Measurements from ENCODE around the gene TRIM75.
"Not testable (repeated sequence)": the region's sequence is repeated elsewhere in the genome, so short reads cannot be mapped to it uniquely, and the experiment has no call there.

The TRIM75 gene

DNA sequence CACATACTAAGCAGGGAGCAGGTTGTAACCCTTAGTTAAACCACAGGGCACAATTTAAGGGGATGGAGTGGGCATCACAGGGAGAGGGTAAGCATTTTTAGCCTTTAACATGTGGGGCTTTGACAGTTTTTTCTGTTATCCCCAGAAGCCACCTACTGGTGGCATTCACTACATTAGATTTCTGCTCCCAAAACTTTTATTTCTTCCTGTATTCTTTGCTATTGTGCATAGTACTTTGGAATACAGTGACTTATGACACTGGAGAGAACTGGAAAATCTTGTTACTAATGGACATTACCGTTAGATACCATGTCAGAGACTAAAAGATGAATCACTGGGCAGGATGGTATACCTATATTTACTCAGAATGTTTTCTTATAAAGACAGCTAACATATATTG is 7.3 kb downstream of the TRIM75 start:
- ATAC-seq (ENCODE audit: insufficient read depth, low read depth) (no peak), DNase-seq (no peak)
- Histone ChIP-seq H3K4me3 (ENCODE audit: low read depth in 1 of 2, low read length in 2 of 2) (no peak overlapping the region), H3K36me3 (ENCODE audit: insufficient read depth, low read length) (no peaks in the 10 kb centered on the region), H3K4me2 (ENCODE audit: insufficient read depth, low read length) (no peak overlapping the region), H3K9me3 (ENCODE audit: insufficient read depth, low read length, severe bottlenecking) (no peaks in the 10 kb centered on the region), H3K9ac (ENCODE audit: low read depth, low read length) (no peak overlapping the region), H4K20me1 (ENCODE audit: insufficient read depth, low read length) (no peaks in the 10 kb centered on the region), H3K79me2 (ENCODE audit: insufficient read depth, low read length) (no peaks in the 10 kb centered on the region), H3K4me1 (ENCODE audit: insufficient read depth, low read length) (no peaks in the 10 kb centered on the region), H3K27ac (ENCODE audit: low read length) (no peak overlapping the region), H2AFZ (ENCODE audit: low read depth, low read length) (no peak overlapping the region), H3K27me3 (ENCODE audit: insufficient read depth, low read length, poor library complexity) (peaks cover 6% of the 10 kb centered on the region)
- no peak for TF ChIP-seq EZH2 (IDR thresholded peaks at IDR 0.05; ENCODE audit: borderline replicate concordance, low read depth, low read length, severe bottlenecking)
- TF ChIP-seq, protein P1, sequence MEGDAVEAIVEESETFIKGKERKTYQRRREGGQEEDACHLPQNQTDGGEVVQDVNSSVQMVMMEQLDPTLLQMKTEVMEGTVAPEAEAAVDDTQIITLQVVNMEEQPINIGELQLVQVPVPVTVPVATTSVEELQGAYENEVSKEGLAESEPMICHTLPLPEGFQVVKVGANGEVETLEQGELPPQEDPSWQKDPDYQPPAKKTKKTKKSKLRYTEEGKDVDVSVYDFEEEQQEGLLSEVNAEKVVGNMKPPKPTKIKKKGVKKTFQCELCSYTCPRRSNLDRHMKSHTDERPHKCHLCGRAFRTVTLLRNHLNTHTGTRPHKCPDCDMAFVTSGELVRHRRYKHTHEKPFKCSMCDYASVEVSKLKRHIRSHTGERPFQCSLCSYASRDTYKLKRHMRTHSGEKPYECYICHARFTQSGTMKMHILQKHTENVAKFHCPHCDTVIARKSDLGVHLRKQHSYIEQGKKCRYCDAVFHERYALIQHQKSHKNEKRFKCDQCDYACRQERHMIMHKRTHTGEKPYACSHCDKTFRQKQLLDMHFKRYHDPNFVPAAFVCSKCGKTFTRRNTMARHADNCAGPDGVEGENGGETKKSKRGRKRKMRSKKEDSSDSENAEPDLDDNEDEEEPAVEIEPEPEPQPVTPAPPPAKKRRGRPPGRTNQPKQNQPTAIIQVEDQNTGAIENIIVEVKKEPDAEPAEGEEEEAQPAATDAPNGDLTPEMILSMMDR (IDR thresholded peaks at IDR 0.05; ENCODE audit: borderline replicate concordance, extremely low read depth, low read length, poor library complexity, severe bottlenecking) = no peak

DNA sequence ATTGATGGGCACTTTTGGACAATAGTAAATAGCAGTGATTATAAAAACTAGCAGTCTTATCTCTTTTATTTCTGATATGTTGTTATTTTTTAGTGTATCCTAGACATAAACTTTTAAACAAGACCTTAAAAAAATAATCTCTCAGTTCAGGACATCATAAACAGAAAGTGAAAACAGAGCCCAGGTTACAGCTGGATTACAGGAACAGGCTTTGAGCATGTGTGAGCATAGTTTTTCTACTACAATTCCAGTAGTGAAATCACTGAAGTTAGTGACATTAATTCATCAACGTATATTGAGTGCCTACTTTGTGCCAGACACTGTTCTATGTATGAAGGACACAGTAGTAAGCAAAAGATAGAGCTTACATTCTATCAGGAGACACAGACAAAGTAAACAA is 16.9 kb downstream of the TRIM75 start:
- no peak overlapping the region for H3K27ac ChIP-seq (ENCODE audit: low read length)
- H3K9ac ChIP-seq (ENCODE audit: low read depth, low read length) = no peak overlapping the region
- no peaks in the 10 kb centered on the region for H3K27me3 ChIP-seq (ENCODE audit: insufficient read depth, low read length, poor library complexity)
- H3K9me3 ChIP-seq (ENCODE audit: insufficient read depth, low read length, severe bottlenecking) = no peaks in the 10 kb centered on the region
- TF ChIP-seq EZH2 (IDR thresholded peaks at IDR 0.05; ENCODE audit: borderline replicate concordance, low read depth, low read length, severe bottlenecking) = no peak
- TF ChIP-seq, protein P1 (IDR thresholded peaks at IDR 0.05; ENCODE audit: borderline replicate concordance, extremely low read depth, low read length, poor library complexity, severe bottlenecking) = no peak
- DNase-seq (no peak), ATAC-seq (ENCODE audit: insufficient read depth, low read depth) (no peak)
- no peaks in the 10 kb centered on the region for H3K79me2 ChIP-seq (ENCODE audit: insufficient read depth, low read length)
- no peak overlapping the region for H3K4me2 ChIP-seq (ENCODE audit: insufficient read depth, low read length)
- H3K4me1 ChIP-seq (ENCODE audit: insufficient read depth, low read length) = no peaks in the 10 kb centered on the region
- H2AFZ ChIP-seq (ENCODE audit: low read depth, low read length) = no peak overlapping the region
- H4K20me1 ChIP-seq (ENCODE audit: insufficient read depth, low read length) = no peaks in the 10 kb centered on the region
- H3K4me3 ChIP-seq (ENCODE audit: low read depth in 1 of 2, low read length in 2 of 2) = no peak overlapping the region
- no peaks in the 10 kb centered on the region for H3K36me3 ChIP-seq (ENCODE audit: insufficient read depth, low read length)

DNA sequence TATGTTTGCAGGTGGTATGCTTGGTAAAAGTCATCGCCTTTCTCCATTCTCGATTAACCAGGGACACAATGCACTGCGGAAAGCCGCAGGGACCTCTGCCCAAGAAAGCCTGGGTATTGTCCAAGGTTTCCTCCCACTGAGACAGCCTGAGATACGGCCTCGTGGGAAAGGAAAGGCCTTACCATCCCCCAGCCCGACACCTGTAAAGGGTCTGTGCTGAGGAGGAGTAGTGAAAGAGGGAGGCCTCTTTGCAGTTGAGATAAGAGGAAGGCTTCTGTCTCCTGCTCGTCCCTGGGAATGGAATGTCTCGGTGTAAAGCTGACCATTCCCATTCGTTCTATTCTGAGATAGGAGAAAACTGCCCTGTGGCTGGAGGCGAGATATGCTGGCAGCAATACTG is 19.7 kb downstream of the TRIM75 start:
- H3K79me2 ChIP-seq (ENCODE audit: insufficient read depth, low read length); H4K20me1 ChIP-seq (ENCODE audit: insufficient read depth, low read length); DNase-seq; H3K4me2 ChIP-seq (ENCODE audit: insufficient read depth, low read length); H3K36me3 ChIP-seq (ENCODE audit: insufficient read depth, low read length); H2AFZ ChIP-seq (ENCODE audit: low read depth, low read length); H3K9ac ChIP-seq (ENCODE audit: low read depth, low read length); H3K27me3 ChIP-seq (ENCODE audit: insufficient read depth, low read length, poor library complexity); ATAC-seq (ENCODE audit: insufficient read depth, low read depth); H3K9me3 ChIP-seq (ENCODE audit: insufficient read depth, low read length, severe bottlenecking); H3K4me3 ChIP-seq (ENCODE audit: low read depth in 1 of 2, low read length in 2 of 2); H3K27ac ChIP-seq (ENCODE audit: low read length); H3K4me1 ChIP-seq (ENCODE audit: insufficient read depth, low read length): not testable (repeated sequence)

DNA sequence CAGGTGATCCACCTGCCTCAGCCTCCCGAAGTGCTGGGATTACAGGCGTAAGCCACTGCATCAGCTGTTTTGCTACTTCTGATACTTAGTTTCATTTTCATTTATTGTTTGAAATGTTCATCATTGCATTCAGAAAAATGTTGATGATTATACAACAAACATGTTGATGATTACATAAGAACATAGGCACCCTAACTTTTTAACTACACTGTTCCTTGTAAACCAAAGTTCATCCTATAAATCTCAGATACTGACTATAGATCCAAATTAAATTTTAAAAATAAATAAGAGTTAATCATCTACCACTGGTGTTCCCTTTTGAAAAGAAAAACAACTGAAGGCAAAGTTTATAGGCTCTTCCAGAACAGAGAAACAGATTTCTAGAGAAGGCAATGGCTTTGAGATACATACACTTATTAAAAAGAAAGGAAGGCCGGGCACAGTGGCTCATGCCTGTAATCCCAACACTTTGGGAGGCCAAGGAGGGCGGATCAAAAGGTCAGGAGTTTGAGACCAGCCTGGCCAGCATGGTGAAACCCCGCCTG is 23.4 kb downstream of the TRIM75 start:
- DNase-seq (no peak), ATAC-seq (ENCODE audit: insufficient read depth, low read depth) (no peak)
- Histone ChIP-seq H3K27me3 (ENCODE audit: insufficient read depth, low read length, poor library complexity) (no peaks in the 10 kb centered on the region), H3K27ac (ENCODE audit: low read length) (no peak overlapping the region), H3K4me1 (ENCODE audit: insufficient read depth, low read length) (no peaks in the 10 kb centered on the region), H3K36me3 (ENCODE audit: insufficient read depth, low read length) (no peaks in the 10 kb centered on the region), H3K4me2 (ENCODE audit: insufficient read depth, low read length) (no peak overlapping the region), H4K20me1 (ENCODE audit: insufficient read depth, low read length) (no peaks in the 10 kb centered on the region), H3K79me2 (ENCODE audit: insufficient read depth, low read length) (no peaks in the 10 kb centered on the region), H2AFZ (ENCODE audit: low read depth, low read length) (no peak overlapping the region), H3K4me3 (ENCODE audit: low read depth in 1 of 2, low read length in 2 of 2) (no peak overlapping the region), H3K9me3 (ENCODE audit: insufficient read depth, low read length, severe bottlenecking) (no peaks in the 10 kb centered on the region), H3K9ac (ENCODE audit: low read depth, low read length) (no peak overlapping the region)
- TF ChIP-seq, protein P1 (IDR thresholded peaks at IDR 0.05; ENCODE audit: borderline replicate concordance, extremely low read depth, low read length, poor library complexity, severe bottlenecking) = no peak
- TF ChIP-seq EZH2 (IDR thresholded peaks at IDR 0.05; ENCODE audit: borderline replicate concordance, low read depth, low read length, severe bottlenecking) = no peak

Measured in DND-41 (cell line).